Measurements from ENCODE around the gene TNNC1. TPM values are rescaled to one million over a fixed set of nuclear protein-coding genes. Genes with fewer than 3 reads are reported as not detected.

Gene TNNC1
- total RNA-seq = 1 to 10 TPM in 2 of 3 donors, not detected in 1; 3.7 to 4.2 TPM

GRCh38 chr3:52453496-52454249 lies at the start of gene TNNC1:
Gene TNNC1 (minus strand): TSS chr3:52454041. CDS start chr3:52454015, 26 bp downstream.
- Histone ChIP-seq H3K4me3 (peak within 1 kb of the TSS; percentile 92 to 97 (median 93)), H3K9me3 (no peaks in the 10 kb centered on the region), H3K27me3 (no peaks in the 10 kb centered on the region), H3K27ac (peak within 1 kb of the TSS; percentile 94 to 96), H3K4me1 (peaks cover 0 to 20% of the 10 kb centered on the region in 2 donors), H3K36me3 (no peaks in the 10 kb centered on the region)
- TF ChIP-seq POLR2A (IDR thresholded peaks at IDR 0.05) = no peak
- no peak for TF ChIP-seq POLR2AphosphoS5 (IDR thresholded peaks at IDR 0.05)
- DNase-seq (ENCODE audit: low spot score in 2 of 2) = no peak
- intact Hi-C loops (cut with DNase I; ENCODE audit: low total_unique reads) = no loop called here

GRCh38 chr3:52502808-52503350 lies 49.0 kb upstream of the TNNC1 start:
- intact Hi-C loops (cut with DNase I; ENCODE audit: low total_unique reads) = no loop called here
- TF ChIP-seq POLR2AphosphoS5 (IDR thresholded peaks at IDR 0.05) (no peak), POLR2A (IDR thresholded peaks at IDR 0.05) (no peak)
- TF ChIP-seq, protein P1, sequence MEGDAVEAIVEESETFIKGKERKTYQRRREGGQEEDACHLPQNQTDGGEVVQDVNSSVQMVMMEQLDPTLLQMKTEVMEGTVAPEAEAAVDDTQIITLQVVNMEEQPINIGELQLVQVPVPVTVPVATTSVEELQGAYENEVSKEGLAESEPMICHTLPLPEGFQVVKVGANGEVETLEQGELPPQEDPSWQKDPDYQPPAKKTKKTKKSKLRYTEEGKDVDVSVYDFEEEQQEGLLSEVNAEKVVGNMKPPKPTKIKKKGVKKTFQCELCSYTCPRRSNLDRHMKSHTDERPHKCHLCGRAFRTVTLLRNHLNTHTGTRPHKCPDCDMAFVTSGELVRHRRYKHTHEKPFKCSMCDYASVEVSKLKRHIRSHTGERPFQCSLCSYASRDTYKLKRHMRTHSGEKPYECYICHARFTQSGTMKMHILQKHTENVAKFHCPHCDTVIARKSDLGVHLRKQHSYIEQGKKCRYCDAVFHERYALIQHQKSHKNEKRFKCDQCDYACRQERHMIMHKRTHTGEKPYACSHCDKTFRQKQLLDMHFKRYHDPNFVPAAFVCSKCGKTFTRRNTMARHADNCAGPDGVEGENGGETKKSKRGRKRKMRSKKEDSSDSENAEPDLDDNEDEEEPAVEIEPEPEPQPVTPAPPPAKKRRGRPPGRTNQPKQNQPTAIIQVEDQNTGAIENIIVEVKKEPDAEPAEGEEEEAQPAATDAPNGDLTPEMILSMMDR (IDR thresholded peaks at IDR 0.05) = no peak
- Histone ChIP-seq H3K4me1 (no peaks in the 10 kb centered on the region), H3K36me3 (no peaks in the 10 kb centered on the region), H3K27ac (no peak overlapping the region), H3K27me3 (no peaks in the 10 kb centered on the region), H3K9me3 (no peaks in the 10 kb centered on the region), H3K4me3 (no peak overlapping the region)
- no peak for DNase-seq (ENCODE audit: low spot score in 2 of 2)

- no peak overlapping the region for H3K27ac ChIP-seq
- intact Hi-C loops (cut with DNase I; ENCODE audit: low total_unique reads) = no loop called here
- TF ChIP-seq POLR2AphosphoS5 (IDR thresholded peaks at IDR 0.05) = no peak
- no peak for TF ChIP-seq POLR2A (IDR thresholded peaks at IDR 0.05)
- TF ChIP-seq, protein P1 (IDR thresholded peaks at IDR 0.05) = no peak
Observed at GRCh38 chr3:52502001-52502400, 48.2 kb upstream of the TNNC1 start.

DNA sequence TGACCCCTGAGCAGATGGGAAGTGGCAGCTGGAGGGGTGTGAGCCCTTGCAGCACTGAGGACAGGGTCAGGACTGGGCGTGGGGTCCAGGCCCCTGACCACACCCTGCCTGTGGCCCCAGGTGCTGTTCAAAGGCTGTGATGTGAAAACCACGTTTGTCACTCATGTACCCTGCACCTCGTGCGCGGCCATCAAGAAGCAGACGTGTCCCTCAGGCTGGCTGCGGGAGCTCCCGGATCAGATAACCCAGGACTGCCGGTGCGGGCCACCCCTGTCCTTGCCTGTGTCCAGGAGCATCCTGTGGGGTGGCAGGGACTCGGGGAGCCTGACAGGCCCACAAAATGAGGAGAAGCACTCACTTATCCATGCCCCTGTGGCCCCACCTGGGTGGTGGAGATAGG lies 47.2 kb upstream of the TNNC1 start:
- no peaks in the 10 kb centered on the region for H3K4me1 ChIP-seq
- intact Hi-C loops (cut with DNase I; ENCODE audit: low total_unique reads) = no loop called here
- H3K36me3 ChIP-seq = no peaks in the 10 kb centered on the region

More at GRCh38 chr3:52502001-52502400, 48.2 kb upstream of the TNNC1 start:
- Histone ChIP-seq H3K9me3 (no peaks in the 10 kb centered on the region), H3K36me3 (no peaks in the 10 kb centered on the region), H3K4me3 (no peak overlapping the region), H3K4me1 (no peaks in the 10 kb centered on the region), H3K27me3 (no peaks in the 10 kb centered on the region)
- DNase-seq (ENCODE audit: low spot score in 2 of 2) = no peak

GRCh38 chr3:52498137-52499054 lies 44.6 kb upstream of the TNNC1 start:
- Histone ChIP-seq H3K36me3 (no peaks in the 10 kb centered on the region), H3K27ac (peak overlapping the region; percentile 17 to 43), H3K9me3 (no peaks in the 10 kb centered on the region), H3K4me1 (no peaks in the 10 kb centered on the region), H3K4me3 (no peak overlapping the region), H3K27me3 (no peaks in the 10 kb centered on the region)
- peak in 1 of 2 donors; percentile 39 for DNase-seq (ENCODE audit: low spot score in 2 of 2)
- TF ChIP-seq POLR2A (IDR thresholded peaks at IDR 0.05) (no peak), POLR2AphosphoS5 (IDR thresholded peaks at IDR 0.05) (no peak)
- TF ChIP-seq, protein P1 (IDR thresholded peaks at IDR 0.05) = no peak
- intact Hi-C loops (cut with DNase I; ENCODE audit: low total_unique reads) = no loop called here

More for the DNA sequence above, 47.2 kb upstream of the TNNC1 start:
- TF ChIP-seq POLR2A (IDR thresholded peaks at IDR 0.05) (no peak), POLR2AphosphoS5 (IDR thresholded peaks at IDR 0.05) (no peak)
- TF ChIP-seq, protein P1 (IDR thresholded peaks at IDR 0.05) = no peak
- DNase-seq (ENCODE audit: low spot score in 2 of 2) = no peak
- no peak overlapping the region for H3K27ac ChIP-seq
- H3K27me3 ChIP-seq = no peaks in the 10 kb centered on the region
- H3K4me3 ChIP-seq = no peak overlapping the region
- H3K9me3 ChIP-seq = no peaks in the 10 kb centered on the region

Measured in breast epithelium (tissue), 4 donors.